AG04450 (cell line): ENCODE measurements around the gene ARL5C. TPM values are rescaled to one million over a fixed set of nuclear protein-coding genes. Genes with fewer than 3 reads are reported as not detected.

Source experiments
- CTCF ChIA-PET: fragments of 300-600, 350-600 bp; formaldehyde crosslinking; extraction: SDS; loops from one replicate; lab custom pipeline; 2022; ENCODE audit warnings: antibody characterized with exemption, inconsistent platforms; lab: Charles Lee
- POLR2A ChIA-PET: fragments of 350-600 bp; formaldehyde crosslinking; extraction: SDS; loops from one replicate; lab custom pipeline; 2021; ENCODE audit warnings: antibody characterized with exemption, inconsistent platforms; lab: Yijun Ruan, JAX
- DNase-seq: peaks from one replicate; pipeline ENCODE4 v3.0.0-alpha.2; 2011; ENCODE audit warnings: low read depth, low spot score
- H3K27ac ChIP-seq: one replicate; pipeline ENCODE4 v1.5.1; 2012; ENCODE audit warnings: low read depth, low read length, control low read depth
- H3K27me3 ChIP-seq: one replicate; pipeline ENCODE4 v1.6.0; 2012; ENCODE audit warnings: low read length; ENCODE audit not compliant: control insufficient read depth, insufficient read depth
- H3K4me3 ChIP-seq: 2 replicates; pipeline ENCODE4 v1.5.1; 2011; ENCODE audit warnings: mild to moderate bottlenecking, low read depth, low read length, control low read depth
- H3K9me3 ChIP-seq: 2 replicates; pipeline ENCODE4 v1.5.1; 2012; ENCODE audit warnings: low read length; ENCODE audit not compliant: control insufficient read depth, insufficient read depth
- CTCF ChIP-seq: IDR thresholded peaks from 2 replicates; pipeline ENCODE4 v1.5.1; 2011; ENCODE audit warnings: low read depth, low read length, control low read depth, inconsistent platforms
- polyA plus RNA-seq: library from polyadenylated mRNA; depleted of rRNA; stranded (reverse); fragments of >200 nt; gene quantifications from 2 replicates; pipeline ENCODE4 v1.2.3, GENCODE V29; 2011

Gene ARL5C
- polyA plus RNA-seq, 1 experiment = not detected

DNA sequence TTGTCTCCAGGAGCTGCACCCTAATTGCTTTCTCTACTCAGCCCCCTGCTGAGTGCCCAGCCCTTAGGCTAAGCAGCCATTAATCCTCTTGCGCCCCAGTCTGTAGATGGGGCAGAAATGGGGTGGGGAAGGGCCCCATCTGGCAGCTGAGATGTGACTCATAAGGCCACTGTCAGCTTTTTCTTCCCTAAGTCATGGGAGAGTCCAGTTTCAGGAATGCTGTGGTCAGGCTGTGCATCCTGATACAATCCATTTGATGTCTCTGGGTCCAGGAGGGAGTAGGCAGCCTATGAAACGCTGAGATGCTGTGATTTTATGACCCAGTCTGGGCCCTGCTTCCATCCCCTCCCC is 26.8 kb downstream of the ARL5C start:
- Histone ChIP-seq H3K27me3 (no peaks in the 10 kb centered on the region), H3K9me3 (no peaks in the 10 kb centered on the region), H3K4me3 (no peak overlapping the region), H3K27ac (peak overlapping the region; percentile 68)
- POLR2A ChIA-PET = interaction anchor here (1.2 kb wide), 1 partner anchor 14 kb away, joined by 7 read pairs; no protein-coding TSS in a partner anchor
- no peak for TF ChIP-seq CTCF
- DNase-seq = peak; percentile 68
- CTCF ChIA-PET = no interaction called here

- Histone ChIP-seq H3K4me3 (no peak overlapping the region), H3K9me3 (no peaks in the 10 kb centered on the region), H3K27ac (peak overlapping the region; percentile 68), H3K27me3 (no peaks in the 10 kb centered on the region)
- no peak for TF ChIP-seq CTCF
- CTCF ChIA-PET = no interaction called here
- no peak for DNase-seq
- POLR2A ChIA-PET = no interaction called here
Measured at GRCh38 chr17:39138431-39139160, 27.4 kb downstream of the ARL5C start.

DNA sequence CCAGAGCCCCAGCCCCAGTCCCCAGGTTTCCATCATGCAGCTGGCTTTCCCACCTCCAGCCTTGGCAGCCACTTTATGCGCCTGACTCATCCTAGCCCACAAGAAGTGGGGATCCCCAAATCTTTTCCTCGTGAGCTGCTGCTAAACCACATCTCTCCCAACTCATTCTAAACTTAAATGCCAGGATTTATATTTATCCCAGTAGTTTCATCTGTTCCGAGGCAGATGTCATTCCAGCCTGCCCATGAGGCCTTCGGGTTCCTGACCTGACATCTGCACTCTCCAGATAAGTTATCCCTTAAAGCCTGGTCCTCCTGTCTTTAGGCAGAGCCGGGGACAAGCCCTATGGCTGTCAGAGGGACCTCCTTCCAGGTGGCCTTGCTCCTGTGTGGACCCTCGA is 31.1 kb downstream of the ARL5C start:
- ChIA-PET POLR2A (no interaction called here), CTCF (interaction anchor here (0.6 kb wide), 1 partner anchor 151 kb away, joined by 4 read pairs; no protein-coding TSS in a partner anchor)
- DNase-seq = no peak
- no peak for TF ChIP-seq CTCF
- H3K27ac ChIP-seq = no peak overlapping the region
- no peaks in the 10 kb centered on the region for H3K9me3 ChIP-seq
- H3K27me3 ChIP-seq = no peaks in the 10 kb centered on the region
- H3K4me3 ChIP-seq = no peak overlapping the region

- no peak for TF ChIP-seq CTCF
- H3K9me3 ChIP-seq = no peaks in the 10 kb centered on the region
- CTCF ChIA-PET = interaction anchor here (0.6 to 0.7 kb wide), 2 partner anchors 24 to 32 kb away, joined by 3 to 5 read pairs; no protein-coding TSS in a partner anchor
- POLR2A ChIA-PET = interaction anchor here (0.6 kb wide), 1 partner anchor 30 kb away, joined by 3 read pairs; no protein-coding TSS in a partner anchor
- H3K27ac ChIP-seq = no peak overlapping the region
- no peak overlapping the region for H3K4me3 ChIP-seq
- H3K27me3 ChIP-seq = no peaks in the 10 kb centered on the region
- peak; percentile 44 for DNase-seq
Measured at GRCh38 chr17:39132192-39132610, 33.8 kb downstream of the ARL5C start.

DNA sequence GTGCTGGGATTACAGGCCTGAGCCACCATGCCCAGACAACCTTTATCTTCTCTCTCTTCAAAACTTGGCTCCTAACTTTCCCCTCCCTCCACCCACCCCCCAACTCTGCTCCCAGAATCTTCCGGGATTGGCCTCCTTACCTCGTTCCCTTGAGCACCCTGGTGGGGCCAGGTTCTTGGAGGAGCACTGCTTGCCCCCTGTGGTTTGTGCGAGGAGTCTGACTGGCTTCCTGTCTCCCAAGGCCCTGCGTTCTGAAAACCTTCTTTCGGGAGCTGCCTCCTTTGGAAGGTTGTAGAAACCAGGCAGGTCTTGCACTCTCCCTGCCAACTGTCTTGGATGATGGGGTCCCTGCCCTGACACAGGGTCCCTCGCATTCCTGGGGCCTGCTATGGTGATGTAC is 34.3 kb downstream of the ARL5C start:
- CTCF ChIA-PET = interaction anchor here (0.6 to 0.7 kb wide), 2 partner anchors 23 to 32 kb away, joined by 3 to 5 read pairs; no protein-coding TSS in a partner anchor
- peak overlapping the region; percentile 21 for H3K27ac ChIP-seq
- no peaks in the 10 kb centered on the region for H3K27me3 ChIP-seq
- TF ChIP-seq CTCF = no peak
- H3K9me3 ChIP-seq = no peaks in the 10 kb centered on the region
- H3K4me3 ChIP-seq = no peak overlapping the region
- DNase-seq = no peak
- POLR2A ChIA-PET = no interaction called here
